HG03159 (cell line): ENCODE measurements around the gene CLEC14A.
A peak's percentile ranks its signal among the peaks of the same experiment; 100 is the strongest.

Experiments used
- ATAC-seq: cut with Tn5 transposase; IDR thresholded peaks from one replicate; pipeline ENCODE4 v1.9.1; 2021; ENCODE audit warnings: mild to moderate bottlenecking, moderate library complexity; ENCODE audit not compliant: unreplicated experiment

CLEC14A gene

DNA sequence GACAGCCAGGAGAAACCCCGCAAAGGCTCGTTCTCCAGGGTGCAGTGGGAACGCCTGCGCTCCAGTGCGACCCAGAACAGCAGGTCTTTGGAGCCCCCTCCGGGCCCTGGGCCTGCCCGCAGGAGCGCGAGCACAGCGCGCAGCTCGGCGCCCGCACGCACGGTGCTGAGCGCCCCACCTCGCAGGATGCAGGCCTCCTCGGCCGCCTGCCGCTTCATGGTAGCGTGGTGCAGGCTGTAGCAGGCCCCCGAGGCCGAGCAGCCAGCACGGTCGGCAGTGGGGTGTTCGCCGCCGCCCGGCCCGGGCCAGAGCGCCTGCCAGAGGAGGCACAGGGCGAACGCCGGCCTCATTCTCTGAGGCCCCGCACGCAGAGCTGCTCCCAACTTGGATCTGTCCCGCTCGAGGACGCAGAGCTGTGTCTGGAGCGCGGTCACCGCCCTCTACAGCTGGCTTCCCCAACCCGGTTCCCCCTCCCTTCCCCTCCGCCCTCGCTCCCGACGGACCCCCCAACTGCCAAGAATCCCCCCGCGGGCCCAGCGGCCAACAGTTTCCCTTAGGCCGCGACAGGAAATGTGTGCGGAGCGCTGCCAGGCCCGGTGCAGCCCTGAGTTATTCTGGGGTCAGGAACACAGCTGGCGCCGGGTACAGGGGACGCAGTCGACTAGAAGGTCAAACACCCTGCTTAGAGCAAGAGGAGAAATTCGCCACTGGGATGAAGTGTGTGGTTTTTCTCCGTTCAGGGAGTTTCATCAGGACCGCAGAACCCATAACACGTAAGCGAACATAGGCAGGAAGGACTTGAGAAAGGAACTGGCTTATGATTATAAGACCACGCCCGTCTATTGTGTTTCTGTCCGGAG, at the start of gene CLEC14A:
CLEC14A (minus strand) TSS at position 421 of the 860 bp plus-strand sequence; CDS start at position 350, 71 bp downstream.
- ATAC-seq: peak; percentile 49

DNA sequence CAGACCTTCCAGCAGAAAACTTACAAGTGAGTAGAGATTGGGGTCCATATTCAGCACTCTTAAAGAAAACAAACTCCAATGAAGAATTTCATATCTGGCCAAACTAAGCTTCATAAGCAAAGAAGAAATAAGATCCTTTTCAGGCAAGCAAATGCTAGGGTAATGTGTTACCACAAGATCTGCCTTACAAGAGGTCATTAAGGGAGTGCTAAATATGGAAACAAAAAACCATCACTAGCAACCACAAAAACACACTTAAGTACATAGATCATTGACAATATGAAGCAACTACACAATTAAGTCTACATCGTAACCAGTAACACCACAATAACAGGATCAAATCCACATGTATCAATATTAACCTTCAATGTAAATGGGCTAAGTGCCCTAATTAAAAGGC, 47.1 kb upstream of the CLEC14A start:
- ATAC-seq: no peak

DNA sequence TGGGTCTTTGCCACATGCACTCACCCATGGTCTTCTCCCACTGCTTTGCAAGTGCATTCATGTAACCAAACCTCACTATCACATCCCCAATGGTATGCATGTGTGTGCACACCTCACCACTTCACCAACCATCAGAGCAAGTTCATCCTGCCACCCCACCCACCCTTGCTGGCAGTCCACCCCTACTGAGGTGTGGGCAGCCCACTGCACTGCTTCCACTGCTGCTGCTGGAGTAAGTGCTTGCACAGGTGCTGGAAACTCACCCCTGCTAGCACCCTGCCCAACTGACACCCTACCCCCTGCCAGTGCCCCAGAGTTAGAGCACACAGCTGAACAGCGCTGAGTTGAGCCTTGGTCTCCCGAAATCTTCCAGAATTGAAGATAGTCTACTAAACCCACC, 46.1 kb upstream of the CLEC14A start:
- no peak for ATAC-seq

- no peak for ATAC-seq
Observed at GRCh38 chr14:38297681-38298080, 41.8 kb upstream of the CLEC14A start.

GRCh38 chr14:38291681-38292467, 36.0 kb upstream of the CLEC14A start:
- ATAC-seq: no peak

DNA sequence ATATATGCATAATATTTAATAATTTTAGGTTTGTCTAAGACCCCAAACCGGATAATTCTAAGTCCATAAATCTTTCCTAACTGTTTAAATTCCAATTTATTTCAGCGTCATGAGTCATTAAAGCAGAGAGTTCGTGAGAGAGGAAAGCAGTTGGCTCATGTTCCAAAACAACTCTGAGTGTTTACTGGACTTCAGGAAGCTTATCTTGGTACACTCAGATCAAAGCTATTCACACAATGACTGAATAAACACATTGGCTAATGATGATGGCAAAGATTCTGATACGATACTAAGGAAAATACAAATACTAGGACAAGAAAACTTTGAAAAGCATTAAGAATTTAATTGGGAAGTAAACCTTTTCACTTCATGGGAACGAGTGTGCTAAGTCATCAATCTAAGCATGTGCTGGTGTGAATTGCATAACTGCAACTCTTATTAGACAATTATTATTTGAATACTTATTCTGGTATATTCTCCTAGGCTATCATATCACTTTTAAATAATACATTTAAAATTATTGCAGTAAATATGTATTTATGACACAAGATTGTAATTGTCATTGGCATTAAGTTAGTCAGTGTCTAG, 34.8 kb upstream of the CLEC14A start:
- no peak for ATAC-seq

- no peak for ATAC-seq
Observed at GRCh38 chr14:38286452-38286851, 30.6 kb upstream of the CLEC14A start.

DNA sequence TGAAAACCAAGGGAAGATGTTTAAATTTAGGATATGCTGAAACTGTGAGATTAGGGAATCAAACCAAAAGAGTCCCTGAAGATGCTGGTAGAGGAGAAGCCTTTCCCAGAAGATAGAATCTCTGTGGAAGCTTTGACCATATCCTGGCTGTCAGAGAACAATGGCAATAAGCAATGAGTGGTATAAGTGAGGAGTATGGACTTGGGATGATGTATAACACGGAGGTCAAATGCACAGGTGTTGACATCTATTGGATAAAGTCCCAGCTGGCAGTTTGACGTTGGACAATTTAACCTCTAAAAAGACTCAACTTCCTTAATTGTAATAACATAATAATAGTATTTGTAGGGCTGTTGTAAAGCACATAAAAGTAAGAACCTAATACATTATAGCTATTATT, 30.1 kb upstream of the CLEC14A start:
- ATAC-seq: no peak

DNA sequence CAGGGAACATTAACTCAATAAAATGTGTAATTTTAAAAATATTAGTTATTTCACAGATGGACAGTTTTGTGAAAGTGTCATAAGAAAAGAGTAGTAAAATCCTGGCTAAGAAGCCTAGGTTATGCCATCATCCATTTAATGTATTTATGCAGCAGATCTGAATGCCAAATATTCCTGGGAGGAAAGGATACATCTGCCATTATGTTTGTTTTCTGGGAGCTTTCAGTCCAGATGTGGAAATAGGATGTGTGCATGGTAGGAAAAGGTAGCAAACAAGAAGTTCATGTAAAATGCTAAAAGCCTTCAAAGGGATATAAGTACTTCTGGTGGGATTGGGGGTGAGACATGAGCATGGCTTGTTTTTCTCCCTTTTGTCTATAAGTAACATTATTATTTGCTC, 27.0 kb upstream of the CLEC14A start:
- no peak for ATAC-seq

GRCh38 chr14:38280081-38280480, 24.2 kb upstream of the CLEC14A start:
- no peak for ATAC-seq

- ATAC-seq: no peak
Observed at GRCh38 chr14:38279572-38279971, 23.7 kb upstream of the CLEC14A start.

GRCh38 chr14:38278035-38278434, 22.1 kb upstream of the CLEC14A start:
- no peak for ATAC-seq

DNA sequence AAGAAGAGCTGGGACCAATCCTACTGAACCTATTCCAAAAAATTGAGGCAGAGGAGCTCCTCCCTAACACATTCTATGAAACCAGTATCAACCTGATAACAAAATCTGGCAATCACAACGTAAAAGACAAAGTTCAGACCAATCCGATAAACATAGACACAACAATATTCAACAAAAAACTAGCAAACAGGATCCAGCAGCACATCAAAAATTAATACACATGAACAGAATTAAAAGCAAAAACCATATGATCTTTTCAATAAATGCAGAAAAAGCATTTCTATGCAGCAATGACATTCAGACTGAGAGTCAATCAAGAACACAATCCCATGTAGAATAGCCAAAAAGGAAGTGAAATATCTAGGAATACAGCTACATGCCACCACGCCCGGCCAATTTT, 7.0 kb upstream of the CLEC14A start:
- ATAC-seq: no peak

- ATAC-seq: no peak
Observed at GRCh38 chr14:38261620-38262019, 5.7 kb upstream of the CLEC14A start.

GRCh38 chr14:38257507-38257906, 1.6 kb upstream of the CLEC14A start:
- ATAC-seq: no peak

GRCh38 chr14:38256533-38256840, 594 bp upstream of the CLEC14A start:
- ATAC-seq: no peak

DNA sequence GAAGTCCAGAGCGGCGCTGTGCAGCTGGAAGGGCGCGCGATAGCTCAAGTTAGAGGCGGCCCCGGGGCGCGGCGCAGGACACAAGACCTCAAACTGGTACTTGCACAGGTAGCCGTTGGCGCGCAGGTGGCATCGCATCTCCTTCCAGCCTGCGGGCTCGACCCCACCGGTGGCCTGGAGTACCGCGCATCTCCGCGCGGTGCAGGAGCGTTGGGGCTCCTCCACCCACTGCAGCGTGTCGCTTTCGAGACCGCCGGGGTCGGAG, 553 bp downstream of the CLEC14A start:
- ATAC-seq: peak; percentile 37

DNA sequence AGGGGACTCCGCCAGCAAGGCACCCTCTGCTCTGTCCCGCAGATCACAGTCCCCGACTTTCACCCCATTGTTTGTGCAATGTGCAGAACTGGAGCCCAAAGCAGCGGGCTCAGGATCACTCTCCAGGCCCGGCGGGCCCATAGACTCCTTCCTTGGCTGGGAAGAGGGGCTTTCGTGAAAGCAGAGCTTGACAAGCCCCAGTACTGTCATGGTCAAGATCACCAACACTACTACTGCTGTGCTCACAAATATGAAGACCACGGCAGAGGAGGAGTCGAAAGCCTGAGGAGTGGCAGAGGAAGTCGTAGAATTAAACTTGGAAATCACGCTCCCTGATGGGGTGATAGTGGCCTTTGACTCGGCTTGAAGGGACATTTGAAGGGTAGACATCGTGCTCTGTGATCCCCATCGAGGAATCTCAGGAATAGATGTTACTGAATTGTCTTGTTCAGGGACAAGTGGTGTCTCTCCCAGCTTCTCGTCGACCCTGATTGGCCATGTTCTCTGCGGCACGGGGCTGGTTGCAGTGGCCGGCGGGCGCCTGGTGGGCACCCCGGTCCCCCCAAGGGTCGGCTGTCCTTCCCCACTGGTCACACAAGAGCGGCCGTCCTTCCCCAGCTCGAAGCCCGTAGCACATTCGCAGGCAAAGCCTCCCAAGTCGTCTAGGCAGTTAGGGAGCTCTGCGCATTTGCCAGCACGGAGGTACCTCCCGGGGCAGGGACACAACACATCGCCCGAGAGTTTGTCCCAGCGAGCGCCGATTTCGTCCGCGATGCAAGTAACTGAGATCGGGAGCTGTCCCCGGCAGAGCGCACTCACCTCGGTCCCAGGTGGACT, 1.1 kb downstream of the CLEC14A start:
- no peak for ATAC-seq

GRCh38 chr14:38253676-38254075, 2.2 kb downstream of the CLEC14A start:
- no peak for ATAC-seq

DNA sequence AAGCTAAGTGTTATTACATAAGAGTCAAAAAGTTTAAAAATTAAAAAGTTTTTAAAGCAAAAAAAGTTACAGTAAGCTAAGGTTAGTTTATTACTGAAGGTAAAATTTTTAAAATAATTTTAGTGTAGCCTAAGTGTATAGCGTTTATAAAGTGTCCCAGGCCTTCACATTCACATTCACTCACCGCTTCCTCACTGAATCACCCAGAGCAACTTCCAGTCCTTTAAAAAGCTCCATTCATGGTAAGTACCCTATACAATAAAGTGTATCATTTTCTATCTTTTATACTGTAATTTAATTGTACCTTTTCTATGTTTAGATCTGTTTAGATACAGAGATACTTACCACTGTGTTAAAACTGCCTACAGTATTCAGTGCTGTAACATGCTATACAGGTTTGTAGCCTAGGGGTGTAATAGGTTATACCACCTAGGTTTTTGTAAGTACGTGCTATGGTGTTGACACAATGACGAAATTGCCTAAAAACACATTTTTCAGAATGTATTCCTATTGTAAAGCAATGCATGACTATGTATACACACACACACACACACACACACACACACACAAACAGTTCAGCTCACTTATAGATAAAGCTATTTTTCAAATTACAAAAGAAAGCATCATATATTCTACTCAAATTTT, 3.7 kb downstream of the CLEC14A start:
- ATAC-seq: no peak

DNA sequence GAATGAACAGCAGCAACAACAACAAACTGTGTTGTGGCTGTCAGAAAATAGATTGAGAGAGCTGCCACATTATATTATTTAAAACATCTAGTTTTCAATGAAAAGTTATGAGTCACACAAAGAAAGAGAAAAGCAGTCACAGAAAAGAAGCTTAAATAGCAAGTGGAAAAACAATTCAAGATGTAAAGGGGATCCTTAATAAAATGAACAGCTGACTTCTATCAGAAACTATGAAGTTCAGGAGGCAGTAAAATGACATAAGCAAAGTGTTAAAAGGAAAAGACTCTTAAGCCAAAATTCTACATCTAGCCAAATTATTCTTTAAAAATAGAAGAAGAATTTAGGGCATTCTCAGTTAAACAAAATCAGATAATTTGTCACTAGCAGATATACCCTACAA, 5.6 kb downstream of the CLEC14A start:
- no peak for ATAC-seq
